COLO668 (cell line): ENCODE measurements around the gene SMIM35.

Experiments
- DNase-seq: peaks from one replicate; lab custom pipeline; 2025; ENCODE audit not compliant: unreplicated experiment; lab: John Stamatoyannopoulos, UW

Gene SMIM35

DNA sequence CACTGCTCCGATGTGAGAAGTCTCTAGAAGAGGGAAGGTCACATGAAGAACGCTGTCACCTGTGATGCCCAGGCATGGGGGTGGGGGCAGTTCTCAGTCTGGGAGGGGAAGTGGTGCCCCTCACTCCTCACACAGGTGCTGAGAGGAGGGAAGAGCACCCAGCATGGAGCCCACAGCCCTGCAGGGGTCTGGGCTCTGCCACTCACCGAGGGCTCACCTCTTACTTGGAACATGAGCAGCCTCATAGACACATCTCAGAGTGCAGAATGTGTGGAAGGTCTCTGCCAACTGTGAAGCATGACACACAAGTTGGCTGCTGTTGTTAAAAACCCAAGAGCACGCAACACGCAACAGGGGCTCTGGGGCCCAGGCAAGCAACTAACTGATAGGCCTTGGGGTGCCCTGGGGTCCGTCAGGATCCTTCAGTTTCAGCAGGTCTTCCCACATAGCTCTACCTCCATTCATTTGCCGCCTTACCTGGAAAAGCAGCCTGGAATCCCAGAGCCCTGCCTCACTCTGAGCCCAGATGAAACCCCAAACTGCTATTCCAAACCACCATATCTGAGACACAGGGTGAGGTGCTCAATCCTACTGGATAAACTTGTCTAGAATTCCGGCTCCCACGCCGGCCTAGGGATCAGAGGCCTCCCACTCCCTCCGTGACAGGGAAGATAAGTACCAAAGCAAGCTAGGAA is 27.4 kb downstream of the SMIM35 start:
- no peak for DNase-seq

- DNase-seq = no peak
These were observed 28.2 kb downstream of the SMIM35 start for GRCh38 chr11:118058311-118059245.

DNA sequence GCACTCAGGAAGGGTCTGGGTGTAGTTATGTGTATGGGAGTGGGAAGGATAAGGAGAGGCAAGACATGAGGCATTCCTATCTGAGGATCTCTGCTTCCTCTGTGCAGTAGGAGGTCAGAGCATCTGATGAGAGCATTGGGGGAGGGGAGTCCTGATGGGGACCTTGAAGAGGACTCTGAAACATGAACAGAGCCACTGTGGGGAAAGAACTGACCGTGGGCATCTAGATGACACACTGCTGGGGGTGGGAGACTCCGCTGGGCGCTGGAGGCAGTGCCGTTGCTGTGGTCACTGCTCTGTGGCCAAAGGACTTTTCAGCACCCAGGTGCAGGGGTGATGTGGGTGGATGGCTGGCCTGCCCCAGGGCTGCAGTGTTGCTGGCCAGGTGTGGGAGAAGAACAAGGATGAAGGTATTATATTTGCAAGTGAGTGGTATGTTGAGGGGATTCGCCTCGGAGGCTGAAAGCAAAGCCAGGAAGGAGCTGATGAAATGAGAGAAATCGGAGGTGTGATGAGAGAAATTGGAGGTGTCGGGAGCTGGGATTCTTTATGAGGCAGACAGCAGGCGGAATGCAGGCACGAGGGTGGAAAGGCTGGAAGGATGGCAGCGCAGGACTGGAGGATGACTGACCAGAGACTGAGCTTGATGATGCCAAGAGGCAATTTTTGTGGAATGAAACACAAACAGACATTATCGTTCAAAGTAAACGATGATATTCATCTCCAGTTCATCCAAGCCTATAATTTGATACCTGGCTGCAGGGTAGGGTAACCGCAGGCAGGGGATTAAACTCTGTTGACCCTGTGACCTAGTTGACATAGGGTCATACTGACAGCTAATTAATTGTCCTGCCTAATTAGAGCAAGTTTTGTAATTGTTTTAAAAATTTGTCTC is 29.3 kb downstream of the SMIM35 start:
- no peak for DNase-seq

DNA sequence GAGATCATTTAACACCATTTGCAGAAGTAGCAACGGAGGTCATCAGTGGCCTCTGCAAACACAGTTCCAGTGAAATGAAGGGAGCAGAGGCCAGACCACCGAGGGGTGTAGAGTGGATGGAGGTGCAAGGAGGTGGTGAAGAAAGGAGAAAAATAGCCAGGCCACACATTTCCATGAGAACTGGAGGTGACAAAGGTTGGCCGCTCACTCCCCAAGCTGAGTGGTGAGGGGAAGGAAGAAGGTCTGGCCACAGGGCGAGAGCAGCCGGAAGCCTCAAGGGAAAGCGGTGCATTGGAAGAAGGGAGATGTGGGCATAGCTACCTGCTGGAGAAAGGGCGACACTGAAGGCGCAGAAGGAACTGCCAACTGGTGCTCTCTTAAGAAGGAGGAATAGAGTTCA is 30.0 kb downstream of the SMIM35 start:
- DNase-seq = no peak

DNA sequence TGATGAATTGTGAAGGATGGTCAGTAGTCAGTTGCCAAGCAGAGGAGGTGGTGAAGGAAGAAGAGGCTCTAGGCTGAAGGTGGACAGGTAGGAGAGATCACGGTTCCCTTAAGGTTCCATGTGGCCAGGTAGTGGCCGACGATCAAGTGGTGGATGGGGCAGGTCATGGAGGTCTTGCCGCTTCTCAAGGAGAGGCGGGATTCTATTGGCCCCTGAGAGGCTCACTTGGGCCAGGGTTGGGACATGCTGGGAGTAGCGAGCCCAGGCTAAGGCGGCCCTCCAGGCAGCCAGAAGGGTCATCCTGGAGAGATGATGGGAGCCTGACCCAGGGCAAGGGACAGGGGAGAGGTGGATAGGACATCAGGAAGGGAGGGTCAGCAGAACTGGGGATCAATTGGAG is 30.8 kb downstream of the SMIM35 start:
- DNase-seq = no peak

DNA sequence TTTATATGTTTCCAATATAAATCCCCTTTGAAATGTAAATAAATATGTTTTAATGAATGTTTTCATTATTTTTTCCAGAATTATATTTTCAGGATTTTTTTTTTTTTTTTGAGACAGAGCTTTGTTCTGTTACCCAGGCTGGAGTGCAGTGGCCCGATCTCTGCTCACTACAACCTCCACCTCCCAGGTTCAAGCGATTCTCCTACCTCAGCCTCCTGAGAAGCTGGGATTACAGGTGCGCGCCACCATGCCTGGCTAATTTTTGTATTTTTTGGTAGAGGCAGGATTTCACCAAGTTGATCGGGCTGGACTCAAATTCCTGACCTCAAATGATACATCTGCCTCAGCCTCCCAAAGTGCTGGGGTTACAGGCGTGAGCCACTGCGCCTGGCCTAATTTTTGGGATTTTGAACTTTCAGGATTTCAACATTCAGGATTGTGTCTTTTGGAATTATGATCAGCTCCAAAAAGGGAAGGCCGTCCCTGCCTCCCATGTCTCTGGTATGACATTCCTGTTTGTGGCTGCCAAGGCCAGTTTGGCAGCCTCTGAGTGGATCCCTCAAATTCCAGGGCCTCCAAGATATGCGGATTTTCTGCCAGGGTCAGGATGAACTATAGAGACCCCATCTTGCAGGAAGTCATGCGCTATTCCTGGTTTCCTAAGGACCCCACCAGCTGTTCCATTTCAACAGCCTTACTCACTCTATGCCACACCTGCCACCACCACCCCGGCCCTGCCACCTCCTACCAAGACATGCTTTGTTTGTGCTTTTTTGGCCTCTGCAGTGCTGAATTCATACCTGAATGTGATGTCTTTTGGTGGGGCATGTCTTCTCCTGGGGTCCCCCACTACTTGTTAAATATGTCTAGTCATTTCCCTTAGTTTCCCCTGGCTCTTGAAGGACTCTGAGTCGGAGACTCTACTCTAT is 31.8 kb downstream of the SMIM35 start:
- no peak for DNase-seq

GRCh38 chr11:118052581-118053206 is 34.1 kb downstream of the SMIM35 start:
- no peak for DNase-seq

DNA sequence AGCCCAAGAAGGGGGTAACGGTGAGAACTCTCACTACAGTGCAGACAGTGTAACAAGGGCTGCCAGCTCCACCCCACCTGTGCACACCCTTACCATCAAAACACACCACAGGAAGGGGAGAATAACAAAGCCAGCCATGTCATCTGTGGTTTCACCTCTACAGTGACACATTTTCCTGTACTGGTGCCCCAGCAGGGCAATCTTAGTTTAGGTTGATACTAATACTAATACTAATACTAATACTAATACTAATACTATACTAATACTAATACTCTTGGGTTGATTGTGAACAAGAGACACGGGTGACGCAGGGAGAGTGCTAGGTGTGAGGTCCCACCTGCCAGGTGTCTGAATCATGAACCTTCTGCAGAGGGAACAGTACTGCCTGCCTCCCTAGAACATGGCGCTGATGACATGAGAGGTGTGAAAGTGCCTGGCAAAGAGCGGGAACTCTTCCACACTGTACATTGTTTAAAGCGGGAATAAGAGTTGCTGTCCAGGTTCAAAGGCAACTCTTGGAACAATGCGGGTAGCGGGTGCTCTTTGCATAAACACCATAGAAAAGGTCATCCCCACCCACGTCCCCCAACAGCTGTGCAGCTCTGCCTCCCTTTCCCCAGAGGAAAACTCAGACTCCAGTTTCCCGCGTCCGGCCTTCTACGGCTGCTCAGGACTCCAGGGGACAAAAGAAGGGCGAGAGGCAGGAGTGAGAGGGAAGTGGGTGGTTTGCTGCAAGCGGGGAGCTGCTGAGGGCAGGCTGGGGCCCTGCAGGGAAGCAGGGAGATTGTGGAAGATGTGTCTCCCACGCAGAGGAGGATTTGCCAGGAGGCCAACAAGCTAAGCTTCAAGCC is 34.9 kb downstream of the SMIM35 start:
- DNase-seq = no peak

GRCh38 chr11:118051136-118051610 is 35.6 kb downstream of the SMIM35 start:
- no peak for DNase-seq

- no peak for DNase-seq
These were observed 36.4 kb downstream of the SMIM35 start for GRCh38 chr11:118050208-118050891.

DNA sequence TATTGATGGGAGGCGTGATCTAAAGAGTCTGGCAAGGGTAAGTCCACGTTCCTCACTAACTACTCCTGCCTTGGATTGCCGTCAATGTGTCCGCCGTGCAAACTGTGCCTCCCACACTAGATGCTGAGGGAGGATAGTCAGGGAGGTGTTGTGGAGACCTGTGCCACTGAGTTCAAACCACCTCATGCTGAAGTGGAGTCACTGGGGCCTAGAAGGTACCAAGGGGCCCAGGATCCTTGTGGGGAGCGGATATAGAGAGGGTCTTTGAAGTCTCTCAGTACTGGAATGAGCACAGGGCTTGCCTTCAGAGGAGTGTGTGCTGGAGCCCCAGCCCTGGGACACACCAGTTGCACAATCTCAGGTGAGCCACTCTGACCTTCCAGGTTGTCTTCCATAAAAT is 37.0 kb downstream of the SMIM35 start:
- DNase-seq = no peak

GRCh38 chr11:118048472-118049370 is 38.0 kb downstream of the SMIM35 start:
- DNase-seq = no peak

DNA sequence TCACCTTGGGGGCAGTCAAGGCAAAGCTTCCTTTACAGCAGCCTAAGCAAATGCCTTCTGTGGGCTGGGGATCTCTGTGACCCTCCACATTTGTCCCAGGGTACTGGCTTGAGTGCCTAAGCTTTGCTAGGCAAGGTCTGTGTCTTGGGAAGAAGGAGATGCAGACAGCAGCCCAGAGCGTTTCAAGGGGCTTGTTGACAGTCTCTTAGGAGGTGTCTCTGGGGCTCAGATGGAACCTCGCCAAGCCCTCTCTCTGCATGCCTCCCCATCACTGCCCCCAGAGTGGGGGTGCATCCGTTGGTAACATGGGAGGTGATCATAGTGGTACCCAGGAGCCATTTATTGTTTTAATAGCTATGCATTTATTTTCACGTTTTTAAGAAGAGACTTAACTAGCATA is 39.0 kb downstream of the SMIM35 start:
- DNase-seq = no peak

DNA sequence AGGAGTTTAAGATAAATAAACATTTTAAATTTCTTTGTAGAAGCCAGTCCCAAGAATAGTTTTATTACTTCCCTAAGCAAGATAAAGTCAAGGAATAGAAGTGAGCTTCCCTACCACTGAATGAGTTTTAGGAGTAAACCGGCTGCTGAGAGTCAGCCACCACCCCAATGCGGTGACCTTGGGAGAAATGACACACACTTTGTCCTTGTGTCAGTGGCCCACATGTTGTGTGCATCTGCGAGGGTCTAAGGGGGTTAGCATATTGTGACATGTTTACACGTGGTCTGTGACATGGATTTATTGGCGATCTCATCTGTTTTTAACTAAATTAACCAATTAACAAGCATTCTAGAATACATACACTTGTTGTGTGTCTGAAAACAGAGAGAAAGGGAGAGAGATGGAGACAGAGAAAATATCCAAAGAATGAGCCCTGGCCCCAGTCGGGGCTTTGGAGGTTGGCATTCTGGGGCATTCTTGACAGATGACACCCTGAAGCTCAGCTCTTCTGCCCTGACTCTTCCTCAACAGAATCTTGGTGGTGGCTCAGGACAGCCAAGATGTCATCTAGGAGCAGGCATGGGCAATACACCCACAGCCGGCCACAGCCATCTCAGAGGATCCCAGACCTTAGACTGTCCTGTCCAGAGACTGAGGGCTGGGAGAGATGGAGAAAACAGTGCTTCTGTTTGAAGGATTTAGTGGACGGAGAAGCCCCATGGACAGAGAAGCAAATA is 39.6 kb downstream of the SMIM35 start:
- DNase-seq = no peak

GRCh38 chr11:118046051-118046963 is 40.5 kb downstream of the SMIM35 start:
- no peak for DNase-seq
